Mesodermal cell (in vitro differentiated cells): Measurements from ENCODE around the gene ERBB4.
"Not testable (repeated sequence)": the region's sequence is repeated elsewhere in the genome, so short reads cannot be mapped to it uniquely, and the experiment has no call there.

ENCODE experiments used
- H3K27ac ChIP-seq: 2 replicates; pipeline ENCODE4 v1.7.0; 2013; ENCODE audit warnings: mild to moderate bottlenecking, low read depth, low read length, moderate library complexity; ENCODE audit not compliant: severe bottlenecking
- H3K36me3 ChIP-seq: 2 replicates; pipeline ENCODE4 v1.7.1; 2013; ENCODE audit warnings: mild to moderate bottlenecking, low read length, moderate library complexity; ENCODE audit not compliant: control insufficient read depth, insufficient read depth
- H3K4me1 ChIP-seq: one replicate; pipeline ENCODE4 v1.7.1; 2013; ENCODE audit warnings: mild to moderate bottlenecking, low read length; ENCODE audit not compliant: insufficient read depth, control insufficient read depth, poor library complexity, severe bottlenecking
- H3K4me3 ChIP-seq: 2 replicates; pipeline ENCODE4 v1.7.0; 2013; ENCODE audit warnings: low read length, control low read depth, mild to moderate bottlenecking; ENCODE audit not compliant: insufficient read depth, poor library complexity, severe bottlenecking; ENCODE audit errors: extremely low read depth
- H3K9me3 ChIP-seq: 2 replicates; pipeline ENCODE4 v1.7.1; 2013; ENCODE audit warnings: mild to moderate bottlenecking, low read length, moderate library complexity; ENCODE audit not compliant: control insufficient read depth
- WGBS, 2 experiments: methylation state at CpG; one replicate each; pipeline ENCODE4 v1.1.5; 2013; ENCODE audit warnings: missing lambda C conversion rate in 2 of 2; ENCODE audit not compliant: insufficient coverage in 2 of 2; 5-methylcytosine and 5-hydroxymethylcytosine counted together

The ERBB4 gene

GRCh38 chr2:212227755-212228154, 310.8 kb downstream of the ERBB4 start:
- no peaks in the 10 kb centered on the region for H3K36me3 ChIP-seq
- H3K27ac ChIP-seq, result no peak overlapping the region
- H3K4me1 ChIP-seq, result no peaks in the 10 kb centered on the region
- 100% methylated on average over 1 of the region's 4 CpGs; no CpG with 5 or more reads in 1 of the 2 experiments for WGBS, 2 experiments
- H3K4me3 ChIP-seq, result no peak overlapping the region
- no peaks in the 10 kb centered on the region for H3K9me3 ChIP-seq

DNA sequence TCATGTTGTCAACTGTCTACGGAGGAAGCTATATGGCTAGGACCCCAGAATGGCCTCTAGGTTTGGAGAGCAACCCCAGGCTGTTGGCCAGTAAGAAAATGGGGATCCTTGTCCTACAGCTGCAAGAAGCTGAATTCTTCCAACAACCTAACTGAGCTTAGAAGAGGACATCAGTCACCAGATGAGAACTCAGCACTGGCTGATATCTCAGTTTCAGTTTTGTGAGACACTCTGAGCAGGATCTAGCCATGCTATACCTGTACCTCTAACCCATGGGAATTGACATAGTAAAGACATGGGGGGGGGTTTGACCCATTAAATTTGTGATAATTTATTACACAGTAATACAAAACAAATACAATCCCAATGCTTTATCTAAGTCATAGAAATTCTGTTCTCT, 312.5 kb downstream of the ERBB4 start:
- no peaks in the 10 kb centered on the region for H3K9me3 ChIP-seq
- WGBS, 2 experiments, result 88 to 100% methylated on average over 1 of the region's 1 CpG
- H3K4me1 ChIP-seq, result no peaks in the 10 kb centered on the region
- H3K36me3 ChIP-seq, result no peaks in the 10 kb centered on the region
- H3K27ac ChIP-seq, result no peak overlapping the region
- no peak overlapping the region for H3K4me3 ChIP-seq

DNA sequence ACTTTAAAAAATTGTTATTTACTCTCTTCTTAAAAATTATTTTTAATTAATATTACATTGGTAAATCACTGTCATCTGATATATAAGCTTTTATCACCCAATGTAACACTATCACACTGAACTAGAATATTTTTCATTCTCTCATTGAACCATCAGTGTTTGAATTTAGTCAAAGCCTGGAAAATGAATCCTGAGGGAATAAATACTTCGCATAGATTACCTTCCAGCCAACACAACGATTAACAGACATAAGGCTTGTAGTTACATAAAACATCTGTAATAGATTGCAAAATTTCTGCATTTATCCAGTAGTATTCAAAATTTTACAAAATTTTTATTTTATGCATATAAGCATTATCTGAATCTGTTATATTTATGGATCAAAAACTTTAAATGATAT, 314.9 kb downstream of the ERBB4 start:
- Histone ChIP-seq H3K4me1 (no peaks in the 10 kb centered on the region), H3K9me3 (no peaks in the 10 kb centered on the region), H3K36me3 (no peaks in the 10 kb centered on the region), H3K27ac (no peak overlapping the region), H3K4me3 (no peak overlapping the region)
- WGBS, 2 experiments, result no CpG with 5 or more reads among the region's 2 CpGs

DNA sequence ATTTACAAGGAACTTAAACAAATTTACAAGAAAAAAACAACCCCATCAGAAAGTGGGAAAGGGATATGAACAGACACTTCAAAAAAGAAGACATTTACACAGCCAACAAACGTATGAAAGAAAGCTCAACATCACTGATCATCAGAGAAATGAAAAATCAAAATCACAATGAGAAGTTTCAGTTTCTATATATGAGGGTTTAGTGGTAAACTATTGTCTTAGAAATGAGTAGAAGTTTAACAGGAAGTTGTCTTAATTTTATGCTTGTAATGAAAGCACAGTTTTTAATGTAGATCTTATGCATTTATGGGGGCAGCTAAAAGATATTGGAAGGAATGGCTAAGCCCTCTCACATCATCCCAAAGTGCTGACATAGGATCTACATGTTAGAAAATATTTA, 325.4 kb downstream of the ERBB4 start:
- no peak overlapping the region for H3K4me3 ChIP-seq
- no peaks in the 10 kb centered on the region for H3K36me3 ChIP-seq
- WGBS, 2 experiments, result no CpG with 5 or more reads among the region's 1 CpG
- H3K27ac ChIP-seq, result no peak overlapping the region
- no peaks in the 10 kb centered on the region for H3K4me1 ChIP-seq
- H3K9me3 ChIP-seq, result no peaks in the 10 kb centered on the region

DNA sequence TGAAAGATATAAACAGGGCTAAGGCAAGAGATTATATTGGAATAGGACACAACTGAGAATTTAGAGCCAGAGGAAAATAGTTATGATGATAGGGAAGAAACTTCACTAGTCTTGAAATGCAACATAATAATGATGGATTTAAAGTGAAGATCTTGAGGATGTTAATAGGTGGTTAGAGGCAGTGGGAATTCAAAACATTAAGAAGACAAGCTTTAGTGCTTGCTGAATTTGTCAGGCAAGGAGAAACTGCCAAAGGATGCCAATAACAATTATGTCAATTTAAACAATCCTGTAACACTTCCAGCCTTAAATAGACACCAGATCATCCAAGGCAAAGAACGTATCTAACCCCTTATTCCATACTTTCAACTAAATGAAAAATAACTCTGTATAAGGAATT, 330.1 kb downstream of the ERBB4 start:
- Histone ChIP-seq H3K4me3 (no peak overlapping the region), H3K36me3 (no peaks in the 10 kb centered on the region), H3K27ac (no peak overlapping the region), H3K4me1 (no peaks in the 10 kb centered on the region), H3K9me3 (no peaks in the 10 kb centered on the region)
- no CpG with 5 or more reads among the region's 1 CpG for WGBS, 2 experiments

DNA sequence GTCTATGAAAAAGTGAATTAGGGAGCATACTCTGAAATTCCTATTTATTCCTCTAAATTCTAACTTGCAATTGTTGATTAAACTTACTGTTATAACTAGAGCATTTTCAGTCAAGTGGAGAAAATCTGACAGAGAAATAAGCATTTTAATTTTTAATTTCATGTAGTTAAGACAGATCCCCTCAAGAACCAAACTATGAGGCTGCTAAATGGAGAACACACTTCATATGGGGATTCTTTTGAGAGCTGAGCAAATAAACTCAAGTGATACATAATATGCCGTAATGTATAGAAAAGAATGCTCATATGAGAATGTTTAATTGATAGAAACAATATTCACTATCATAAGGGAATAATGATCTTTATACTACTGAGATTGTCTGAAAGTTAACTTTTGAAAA, 340.8 kb downstream of the ERBB4 start:
- WGBS, 2 experiments, result no CpG with 5 or more reads among the region's 1 CpG
- Histone ChIP-seq H3K27ac (no peak overlapping the region), H3K36me3 (no peaks in the 10 kb centered on the region), H3K4me3 (no peak overlapping the region), H3K4me1 (no peaks in the 10 kb centered on the region), H3K9me3 (no peaks in the 10 kb centered on the region)

- H3K36me3 ChIP-seq, result no peaks in the 10 kb centered on the region
- no CpG with 5 or more reads among the region's 1 CpG for WGBS, 2 experiments
- H3K27ac ChIP-seq, result no peak overlapping the region
- H3K4me1 ChIP-seq, result no peaks in the 10 kb centered on the region
- no peak overlapping the region for H3K4me3 ChIP-seq
- no peaks in the 10 kb centered on the region for H3K9me3 ChIP-seq
Measured at GRCh38 chr2:212195626-212196025, 343.0 kb downstream of the ERBB4 start.

DNA sequence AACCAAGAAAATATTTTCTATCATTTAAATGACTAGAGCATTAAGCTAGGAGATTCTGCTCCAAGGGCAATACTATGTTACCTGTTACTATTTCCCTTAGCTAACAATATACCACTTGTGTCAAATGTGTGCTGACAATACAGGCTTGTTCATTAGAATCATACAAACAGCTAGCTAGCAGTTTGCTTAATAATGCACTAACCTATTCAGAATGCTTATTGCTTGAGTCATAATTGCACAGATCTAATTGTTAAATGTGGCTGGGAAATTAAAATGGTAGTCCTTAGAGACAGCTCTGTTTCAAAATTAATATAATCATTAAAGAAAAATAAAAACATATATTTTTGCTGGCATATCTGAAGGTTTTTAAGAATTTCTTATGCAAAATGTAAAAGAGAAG, 344.2 kb downstream of the ERBB4 start:
- H3K4me3 ChIP-seq, result no peak overlapping the region
- H3K9me3 ChIP-seq, result no peaks in the 10 kb centered on the region
- H3K36me3 ChIP-seq, result no peaks in the 10 kb centered on the region
- no peak overlapping the region for H3K27ac ChIP-seq
- no peaks in the 10 kb centered on the region for H3K4me1 ChIP-seq

- no peaks in the 10 kb centered on the region for H3K9me3 ChIP-seq
- no peak overlapping the region for H3K27ac ChIP-seq
- no peak overlapping the region for H3K4me3 ChIP-seq
- no CpG with 5 or more reads among the region's 1 CpG for WGBS, 2 experiments
- no peaks in the 10 kb centered on the region for H3K36me3 ChIP-seq
- no peaks in the 10 kb centered on the region for H3K4me1 ChIP-seq
Measured at GRCh38 chr2:212193803-212194202, 344.8 kb downstream of the ERBB4 start.

DNA sequence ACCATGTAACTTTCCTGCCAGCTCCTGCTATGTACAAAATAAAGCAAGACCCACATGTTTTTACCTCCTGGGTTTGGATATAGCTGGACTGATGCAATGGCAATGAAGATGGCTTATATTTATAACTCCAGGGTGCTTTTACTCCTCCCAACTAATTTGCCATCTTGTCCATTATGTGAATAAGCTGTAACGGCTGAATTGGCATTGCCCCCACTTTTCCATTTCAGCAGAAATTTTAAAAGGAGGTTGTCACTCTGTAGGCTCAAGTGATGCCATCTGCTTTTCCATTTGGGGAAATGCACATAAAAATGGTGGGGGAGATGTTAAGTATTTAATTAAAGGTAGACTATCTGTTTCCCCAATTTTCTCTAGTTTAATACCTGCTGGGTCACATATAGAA, 345.5 kb downstream of the ERBB4 start:
- Histone ChIP-seq H3K27ac (no peak overlapping the region), H3K9me3 (no peaks in the 10 kb centered on the region), H3K36me3 (no peaks in the 10 kb centered on the region), H3K4me1 (no peaks in the 10 kb centered on the region), H3K4me3 (no peak overlapping the region)
- WGBS, 2 experiments, result 83% methylated on average over 1 of the region's 1 CpG; no CpG with 5 or more reads in 1 of the 2 experiments

- H3K27ac ChIP-seq, result not testable (repeated sequence)
- WGBS, 2 experiments, result no CpG with 5 or more reads among the region's 8 CpGs
Measured at GRCh38 chr2:212191438-212191837, 347.2 kb downstream of the ERBB4 start.

DNA sequence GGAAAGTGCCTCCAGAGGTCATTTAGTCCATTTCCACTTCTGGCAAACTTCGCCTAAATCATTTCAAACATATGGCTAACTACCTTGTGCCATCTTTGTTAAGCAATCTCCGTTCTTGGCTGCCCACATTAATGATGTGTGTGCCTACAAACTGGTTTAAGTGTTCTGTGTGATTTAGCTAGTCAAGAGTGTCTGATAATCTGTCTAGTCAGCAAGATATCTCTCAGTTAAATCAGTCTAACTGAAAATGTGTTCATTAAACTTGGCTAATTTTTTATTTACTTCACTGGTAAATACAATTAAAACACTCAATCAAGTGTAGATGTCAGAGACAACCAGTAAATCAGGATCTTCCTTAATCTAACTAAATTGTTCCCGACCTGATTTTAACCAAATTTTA, 352.4 kb downstream of the ERBB4 start:
- Histone ChIP-seq H3K4me3 (no peak overlapping the region), H3K9me3 (no peaks in the 10 kb centered on the region), H3K36me3 (no peaks in the 10 kb centered on the region), H3K4me1 (no peaks in the 10 kb centered on the region), H3K27ac (no peak overlapping the region)
- 88 to 100% methylated on average over 1 of the region's 3 CpGs for WGBS, 2 experiments

More at GRCh38 chr2:212191438-212191837, 347.2 kb downstream of the ERBB4 start:
- H3K4me3 ChIP-seq, H3K36me3 ChIP-seq, H3K9me3 ChIP-seq, H3K4me1 ChIP-seq: not testable (repeated sequence)
